ENCODE results near the gene TMEM156. TPM values are rescaled to one million over a fixed set of nuclear protein-coding genes. Genes with fewer than 3 reads are reported as not detected.

The TMEM156 gene
- total and polyA plus RNA-seq, 2 experiments from 2014 or later: not detected

GRCh38 chr4:39037941-39038340 lies 5.7 kb upstream of the TMEM156 start:
- no peak for ATAC-seq
- H3K79me2 ChIP-seq (replicated peaks; ENCODE audit: insufficient read depth): no peaks in the 10 kb centered on the region
- no peaks in the 10 kb centered on the region for H3K9me2 ChIP-seq (ENCODE audit: insufficient read depth)
- peaks cover 6% of the 10 kb centered on the region for H3K27me3 Mint-ChIP-seq (ENCODE audit: insufficient read depth, low read depth, poor library complexity)
- H3K4me3 Mint-ChIP-seq: no peak overlapping the region
- H3K36me3 ChIP-seq (ENCODE audit: insufficient read depth): no peaks in the 10 kb centered on the region
- no peaks in the 10 kb centered on the region for H4K20me1 ChIP-seq (replicated peaks; ENCODE audit: insufficient read depth)
- no peak overlapping the region for H3K4me3 ChIP-seq
- no peaks in the 10 kb centered on the region for H3K9me3 Mint-ChIP-seq
- H3K4me1 ChIP-seq (ENCODE audit: insufficient read depth): peaks cover 10% of the 10 kb centered on the region
- TF ChIP-seq ETS1 (IDR thresholded peaks at IDR 0.05) (no peak), ZNF331 (CRISPR knock-in tag; IDR thresholded peaks at IDR 0.05; ENCODE audit: low read depth) (no peak), JUNB (IDR thresholded peaks at IDR 0.05; ENCODE audit: unreplicated experiment) (no peak), EZH2phosphoT487 (IDR thresholded peaks at IDR 0.05; ENCODE audit: unreplicated experiment) (no peak), NANOG (IDR thresholded peaks at IDR 0.05; ENCODE audit: borderline replicate concordance) (no peak), POLR2AphosphoS5 (IDR thresholded peaks at IDR 0.05; ENCODE audit: low read depth) (no peak), CTCF (conservative IDR thresholded peaks at IDR 0.05; ENCODE audit: low read depth in 2 of 2) (no peak), CREB1 (CRISPR knock-in tag; IDR thresholded peaks at IDR 0.05; ENCODE audit: low read depth) (no peak), REST (IDR thresholded peaks at IDR 0.05; ENCODE audit: unreplicated experiment) (no peak), STAT1 (IDR thresholded peaks at IDR 0.05; ENCODE audit: unreplicated experiment) (no peak), EZH2 (IDR thresholded peaks at IDR 0.05; ENCODE audit: low read depth, unreplicated experiment) (no peak), ZNF114 (CRISPR knock-in tag; IDR thresholded peaks at IDR 0.05) (no peak)
- TF ChIP-seq, protein P1, sequence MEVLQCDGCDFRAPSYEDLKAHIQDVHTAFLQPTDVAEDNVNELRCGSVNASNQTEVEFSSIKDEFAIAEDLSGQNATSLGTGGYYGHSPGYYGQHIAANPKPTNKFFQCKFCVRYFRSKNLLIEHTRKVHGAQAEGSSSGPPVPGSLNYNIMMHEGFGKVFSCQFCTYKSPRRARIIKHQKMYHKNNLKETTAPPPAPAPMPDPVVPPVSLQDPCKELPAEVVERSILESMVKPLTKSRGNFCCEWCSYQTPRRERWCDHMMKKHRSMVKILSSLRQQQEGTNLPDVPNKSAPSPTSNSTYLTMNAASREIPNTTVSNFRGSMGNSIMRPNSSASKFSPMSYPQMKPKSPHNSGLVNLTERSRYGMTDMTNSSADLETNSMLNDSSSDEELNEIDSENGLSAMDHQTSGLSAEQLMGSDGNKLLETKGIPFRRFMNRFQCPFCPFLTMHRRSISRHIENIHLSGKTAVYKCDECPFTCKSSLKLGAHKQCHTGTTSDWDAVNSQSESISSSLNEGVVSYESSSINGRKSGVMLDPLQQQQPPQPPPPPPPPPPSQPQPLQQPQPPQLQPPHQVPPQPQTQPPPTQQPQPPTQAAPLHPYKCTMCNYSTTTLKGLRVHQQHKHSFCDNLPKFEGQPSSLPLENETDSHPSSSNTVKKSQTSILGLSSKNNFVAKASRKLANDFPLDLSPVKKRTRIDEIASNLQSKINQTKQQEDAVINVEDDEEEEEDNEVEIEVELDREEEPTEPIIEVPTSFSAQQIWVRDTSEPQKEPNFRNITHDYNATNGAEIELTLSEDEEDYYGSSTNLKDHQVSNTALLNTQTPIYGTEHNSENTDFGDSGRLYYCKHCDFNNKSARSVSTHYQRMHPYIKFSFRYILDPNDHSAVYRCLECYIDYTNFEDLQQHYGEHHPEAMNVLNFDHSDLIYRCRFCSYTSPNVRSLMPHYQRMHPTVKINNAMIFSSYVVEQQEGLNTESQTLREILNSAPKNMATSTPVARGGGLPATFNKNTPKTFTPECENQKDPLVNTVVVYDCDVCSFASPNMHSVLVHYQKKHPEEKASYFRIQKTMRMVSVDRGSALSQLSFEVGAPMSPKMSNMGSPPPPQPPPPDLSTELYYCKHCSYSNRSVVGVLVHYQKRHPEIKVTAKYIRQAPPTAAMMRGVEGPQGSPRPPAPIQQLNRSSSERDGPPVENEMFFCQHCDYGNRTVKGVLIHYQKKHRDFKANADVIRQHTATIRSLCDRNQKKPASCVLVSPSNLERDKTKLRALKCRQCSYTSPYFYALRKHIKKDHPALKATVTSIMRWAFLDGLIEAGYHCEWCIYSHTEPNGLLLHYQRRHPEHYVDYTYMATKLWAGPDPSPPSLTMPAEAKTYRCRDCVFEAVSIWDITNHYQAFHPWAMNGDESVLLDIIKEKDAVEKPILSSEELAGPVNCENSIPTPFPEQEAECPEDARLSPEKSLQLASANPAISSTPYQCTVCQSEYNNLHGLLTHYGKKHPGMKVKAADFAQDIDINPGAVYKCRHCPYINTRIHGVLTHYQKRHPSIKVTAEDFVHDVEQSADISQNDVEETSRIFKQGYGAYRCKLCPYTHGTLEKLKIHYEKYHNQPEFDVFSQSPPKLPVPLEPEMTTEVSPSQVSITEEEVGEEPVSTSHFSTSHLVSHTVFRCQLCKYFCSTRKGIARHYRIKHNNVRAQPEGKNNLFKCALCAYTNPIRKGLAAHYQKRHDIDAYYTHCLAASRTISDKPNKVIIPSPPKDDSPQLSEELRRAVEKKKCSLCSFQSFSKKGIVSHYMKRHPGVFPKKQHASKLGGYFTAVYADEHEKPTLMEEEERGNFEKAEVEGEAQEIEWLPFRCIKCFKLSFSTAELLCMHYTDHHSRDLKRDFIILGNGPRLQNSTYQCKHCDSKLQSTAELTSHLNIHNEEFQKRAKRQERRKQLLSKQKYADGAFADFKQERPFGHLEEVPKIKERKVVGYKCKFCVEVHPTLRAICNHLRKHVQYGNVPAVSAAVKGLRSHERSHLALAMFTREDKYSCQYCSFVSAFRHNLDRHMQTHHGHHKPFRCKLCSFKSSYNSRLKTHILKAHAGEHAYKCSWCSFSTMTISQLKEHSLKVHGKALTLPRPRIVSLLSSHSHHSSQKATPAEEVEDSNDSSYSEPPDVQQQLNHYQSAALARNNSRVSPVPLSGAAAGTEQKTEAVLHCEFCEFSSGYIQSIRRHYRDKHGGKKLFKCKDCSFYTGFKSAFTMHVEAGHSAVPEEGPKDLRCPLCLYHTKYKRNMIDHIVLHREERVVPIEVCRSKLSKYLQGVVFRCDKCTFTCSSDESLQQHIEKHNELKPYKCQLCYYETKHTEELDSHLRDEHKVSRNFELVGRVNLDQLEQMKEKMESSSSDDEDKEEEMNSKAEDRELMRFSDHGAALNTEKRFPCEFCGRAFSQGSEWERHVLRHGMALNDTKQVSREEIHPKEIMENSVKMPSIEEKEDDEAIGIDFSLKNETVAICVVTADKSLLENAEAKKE (CRISPR knock-in tag; IDR thresholded peaks at IDR 0.05): no peak
- no peaks in the 10 kb centered on the region for H3K27me3 ChIP-seq (ENCODE audit: insufficient read depth)
- H3K27ac Mint-ChIP-seq: peak overlapping the region; percentile 41; the same call in 1 of the 2 replicates
- no peak for DNase-seq (ENCODE audit: low spot score)
- no peak overlapping the region for H3K4me2 ChIP-seq
- no peaks in the 10 kb centered on the region for H3F3A ChIP-seq (replicated peaks; ENCODE audit: low read depth)
- H3K36me3 Mint-ChIP-seq (ENCODE audit: low read depth): no peaks in the 10 kb centered on the region
- H3K27ac ChIP-seq (ENCODE audit: low read depth): no peak overlapping the region
- H3K4me1 Mint-ChIP-seq: peaks cover 15% of the 10 kb centered on the region; the same call in 2 of the 3 replicates
- peak overlapping the region; percentile 87; the same call in 1 of the 2 replicates for H2AFZ ChIP-seq
